HCT116 (cell line): Measurements from ENCODE around the gene AFDN. TPM values are rescaled to one million over a fixed set of nuclear protein-coding genes. Genes with fewer than 3 reads are reported as not detected.
A peak's percentile ranks its signal among the peaks of the same experiment; 100 is the strongest.

Source experiments
- ATAC-seq: fragments of 200-7000 bp; cut with Tn5 transposase; 2 replicates; pipeline ENCODE4 v1.9.1; 2020; ENCODE audit warnings: mild to moderate bottlenecking, moderate library complexity
- BruUV-seq: library from RNA; stranded (reverse); fragments of 400-500 nt; replicated peaks from 2 replicates; lab custom pipeline; 2021; lab: Mats Ljungman, UMichigan
- CTCF ChIA-PET: fragments of 300-600 bp; sonication (Branson Sonifier 250); formaldehyde crosslinking; loops from one replicate; lab custom pipeline; 2021; ENCODE audit warnings: antibody characterized with exemption; lab: Charles Lee
- POLR2A ChIA-PET: fragments of 300-600, 350-600 bp; sonication (Branson Sonifier 250); formaldehyde crosslinking; loops from one replicate; lab custom pipeline; 2021; ENCODE audit warnings: antibody characterized with exemption; lab: Charles Lee
- RAD21 ChIA-PET, 2 experiments: fragments of 300-600 bp; sonication (Branson Sonifier 250); formaldehyde crosslinking; loops; one replicate each; lab custom pipeline; 2023; ENCODE audit warnings: low total read pairs in 2 of 2; ENCODE audit not compliant: uncharacterized antibody in 2 of 2, unreplicated experiment in 2 of 2, low non-redundant PET in 1 of 2; lab: Charles Lee
- DNase-seq: peaks from one replicate; pipeline ENCODE4 v3.0.0-alpha.2; 2010; ENCODE audit warnings: low read depth, low spot score
- H2AFZ ChIP-seq: fragments of 200-600 bp; shearing (Covaris generic), sonication (generic); 2 replicates; pipeline ENCODE4 v1.6.1; 2017; ENCODE audit warnings: low read depth, mixed run types, mixed read lengths, antibody characterized with exemption, low read length; ENCODE audit not compliant: poor library complexity, severe bottlenecking
- H3K27ac ChIP-seq: 2 replicates; pipeline ENCODE4 v1.5.1; 2012; ENCODE audit warnings: low read depth, low read length
- H3K27me3 ChIP-seq: fragments of 200-600 bp; sonication (generic); 2 replicates; pipeline ENCODE4 v1.6.1; 2016; ENCODE audit warnings: mixed run types, low read length, mixed read lengths; ENCODE audit not compliant: insufficient read depth
- H3K36me3 ChIP-seq, 2 experiments: fragments of 200-500 bp in 1 of 2; fragments of 200-600 bp in 1 of 2; sonication (Bioruptor generic) in 1 of 2; sonication (generic) in 1 of 2; 2 replicates each; pipeline versions ENCODE4 v1.5.1 to v1.6.1; 2014 to 2016; ENCODE audit warnings: low read length in 2 of 2, inconsistent platforms in 1 of 2, mixed read lengths in 1 of 2, mixed run types in 1 of 2; ENCODE audit not compliant: insufficient read depth in 2 of 2, control insufficient read depth in 1 of 2
- H3K4me1 ChIP-seq, 2 experiments: fragments of 200-600 bp in 1 of 2; sonication (generic) in 1 of 2; 2 replicates each; pipeline versions ENCODE4 v1.5.1 to v1.6.1; 2012 to 2017; ENCODE audit warnings: low read length in 2 of 2, inconsistent platforms in 1 of 2, mild to moderate bottlenecking in 1 of 2, mixed read lengths in 1 of 2, mixed run types in 1 of 2, moderate library complexity in 1 of 2; ENCODE audit not compliant: insufficient read depth in 2 of 2, control insufficient read depth in 1 of 2
- H3K4me2 ChIP-seq: fragments of 200-600 bp; sonication (generic); 2 replicates; pipeline ENCODE4 v1.6.1; 2017; ENCODE audit warnings: mixed run types, low read length, mixed read lengths
- H3K4me3 ChIP-seq, 2 experiments: fragments of 200-600 bp in 1 of 2; sonication (generic) in 1 of 2; replicated peaks in 1 of 2; 2 replicates each; pipeline ENCODE4 v1.5.1; 2011 to 2016; ENCODE audit warnings: low read length in 2 of 2, control low read depth in 1 of 2, low read depth in 1 of 2, mild to moderate bottlenecking in 1 of 2, mixed read lengths in 1 of 2, mixed run types in 1 of 2
- H3K79me2 ChIP-seq: fragments of 200-600 bp; sonication (generic); 2 replicates; pipeline ENCODE4 v1.6.1; 2017; ENCODE audit warnings: mild to moderate bottlenecking, mixed run types, low read length, moderate library complexity, mixed read lengths; ENCODE audit not compliant: insufficient read depth
- H3K9ac ChIP-seq: fragments of 200-600 bp; sonication (generic); 2 replicates; pipeline ENCODE4 v1.6.1; 2016; ENCODE audit warnings: low read length, mixed read lengths
- H3K9me2 ChIP-seq: fragments of 200-600 bp; sonication (generic), shearing (Covaris generic); 2 replicates; pipeline ENCODE4 v1.6.1; 2017; ENCODE audit warnings: mixed run types, mild to moderate bottlenecking, moderate library complexity; ENCODE audit not compliant: insufficient read depth
- H3K9me3 ChIP-seq, 2 experiments: fragments of 200-500 bp in 1 of 2; fragments of 200-600 bp in 1 of 2; sonication (Bioruptor generic) in 1 of 2; sonication (generic) in 1 of 2; 2 replicates each; pipeline ENCODE4 v1.6.1; 2014 to 2017; ENCODE audit warnings: low read length in 2 of 2, mixed read lengths in 2 of 2, inconsistent platforms in 1 of 2, low read depth in 1 of 2, mild to moderate bottlenecking in 1 of 2, mixed run types in 1 of 2, moderate library complexity in 1 of 2; ENCODE audit not compliant: control insufficient read depth in 1 of 2, insufficient read depth in 1 of 2
- H4K20me1 ChIP-seq: fragments of 200-600 bp; sonication (generic), shearing (Covaris generic); 2 replicates; pipeline ENCODE4 v1.6.1; 2017; ENCODE audit warnings: mixed run types, mild to moderate bottlenecking, moderate library complexity; ENCODE audit not compliant: insufficient read depth
- CEBPB ChIP-seq: IDR thresholded peaks from 2 replicates; pipeline ENCODE4 v1.6.1; 2012; ENCODE audit warnings: low read depth
- CTCF ChIP-seq, 3 experiments: fragments of 200-600 bp in 1 of 3; sonication (generic) in 1 of 3; IDR thresholded peaks in 2 of 3; conservative IDR thresholded peaks in 1 of 3; 2 replicates each; pipeline ENCODE4 v1.5.1; 2012 to 2017; ENCODE audit warnings: low read depth in 2 of 3, low read length in 2 of 3, antibody characterized with exemption in 1 of 3, borderline replicate concordance in 1 of 3, control low read depth in 1 of 3, mild to moderate bottlenecking in 1 of 3, mixed read lengths in 1 of 3, mixed run types in 1 of 3, moderate library complexity in 1 of 3; ENCODE audit not compliant: insufficient read depth in 1 of 3
- ELF1 ChIP-seq: IDR thresholded peaks from 2 replicates; pipeline ENCODE4 v1.6.1; 2012; ENCODE audit warnings: low read depth, borderline replicate concordance
- EZH2 ChIP-seq: fragments of 200-600 bp; sonication (generic); IDR thresholded peaks from 2 replicates; pipeline ENCODE4 v1.6.1; 2017; ENCODE audit warnings: antibody characterized with exemption, mixed run types
- EZH2phosphoT487 ChIP-seq: fragments of 200-600 bp; IDR thresholded peaks from 2 replicates; pipeline ENCODE4 v1.6.1; 2018; ENCODE audit warnings: antibody characterized with exemption, borderline replicate concordance
- POLR2A ChIP-seq: IDR thresholded peaks from 2 replicates; pipeline ENCODE4 v1.7.0; 2011; ENCODE audit warnings: borderline replicate concordance; ENCODE audit not compliant: insufficient read depth, insufficient read length; ENCODE audit errors: extremely low read depth
- ZFX ChIP-seq: fragments of 450-650 bp; IDR thresholded peaks from 2 replicates; pipeline ENCODE4 v1.6.1; 2017
- intact Hi-C: fragments of 100-400 bp; cut with micrococcal nuclease; formaldehyde crosslinking; loops from 2 replicates; pipeline ENCODE4 v1.10.0; 2022
- total RNA-seq: library from RNA; stranded (reverse); gene quantifications from one replicate; pipeline ENCODE4 v1.2.1, GENCODE V29; 2021; ENCODE audit not compliant: unreplicated experiment

The AFDN gene
- total RNA-seq, 1 experiment from 2014 or later: 59.4 TPM

GRCh38 chr6:167988154-167988495 lies 161.4 kb downstream of the AFDN start (continued):
- no peak for TF ChIP-seq POLR2A
- TF ChIP-seq EZH2: no peak
- no peak for TF ChIP-seq CEBPB
- TF ChIP-seq EZH2phosphoT487: no peak
- no peak for TF ChIP-seq ZFX
- TF ChIP-seq ELF1: no peak

- TF ChIP-seq CTCF (IDR thresholded peaks at IDR 0.05 in 2 of 3, conservative IDR thresholded peaks at IDR 0.05 in 1 of 3; ENCODE audit: borderline replicate concordance in 1 of 3, insufficient read depth in 1 of 3, low read depth in 2 of 3, low read length in 2 of 3) (no peak), POLR2A (no peak)
- DNase-seq (no peak), ATAC-seq (peak; percentile 32; the same call in 1 of the 2 replicates)
- Histone ChIP-seq H3K9ac (no peak overlapping the region), H3K9me3 (no peaks in the 10 kb centered on the region), H4K20me1 (no peaks in the 10 kb centered on the region), H3K27ac (no peak overlapping the region), H3K27me3 (0 out of 2 replicates have a peak, but pooled peaks cover 3% of the 10 kb centered on the region), H3K4me1 (no peaks in the 10 kb centered on the region), H2AFZ (no peak overlapping the region), H3K36me3 (no peaks in the 10 kb centered on the region), H3K79me2 (no peaks in the 10 kb centered on the region), H3K4me2 (no peak overlapping the region), H3K9me2 (no peaks in the 10 kb centered on the region), H3K4me3 (no peak overlapping the region)
- BruUV-seq: no TSS peak
- intact Hi-C loops: loop anchor here (1.0 kb wide), 1 partner anchor 29 kb away; no protein-coding TSS in a partner anchor
- RAD21 ChIA-PET: no interaction called here
- CTCF ChIA-PET: no interaction called here
- POLR2A ChIA-PET: no interaction called here
Observed at GRCh38 chr6:167988945-167989841, 162.5 kb downstream of the AFDN start.
